GM12878 (cell line): ENCODE results near the gene DTNBP1.

Experiments
- ATF2 ChIP-seq: IDR thresholded peaks from 2 replicates; pipeline ENCODE4 v1.6.1; 2012; ENCODE audit warnings: low read length, inconsistent platforms
- CTCF ChIP-seq, 3 experiments: IDR thresholded peaks in 2 of 3; conservative IDR thresholded peaks in 1 of 3; 2 replicates each; pipeline ENCODE4 v1.5.1; 2011; ENCODE audit warnings: low read depth in 3 of 3, low read length in 3 of 3, mild to moderate bottlenecking in 3 of 3, control low read depth in 2 of 3, moderate library complexity in 2 of 3, inconsistent platforms in 1 of 3, mixed read lengths in 1 of 3; ENCODE audit not compliant: control insufficient read depth in 2 of 3, insufficient read depth in 1 of 3; ENCODE audit errors: extremely low read depth in 1 of 3
- ESRRA ChIP-seq: IDR thresholded peaks from 2 replicates; pipeline ENCODE4 v1.6.1; 2012; ENCODE audit warnings: mild to moderate bottlenecking, low read length, improper control_type of control experiment
- JUND ChIP-seq: IDR thresholded peaks from 2 replicates; pipeline ENCODE4 v1.6.1; 2012; ENCODE audit warnings: low read depth, mild to moderate bottlenecking, low read length, improper control_type of control experiment, moderate library complexity
- MAX ChIP-seq: IDR thresholded peaks from 2 replicates; pipeline ENCODE4 v1.6.1; 2012; ENCODE audit warnings: low read depth, low read length, improper control_type of control experiment
- MYC ChIP-seq: IDR thresholded peaks from 2 replicates; pipeline ENCODE4 v1.6.1; 2011; ENCODE audit warnings: mild to moderate bottlenecking, low read length, moderate library complexity, inconsistent platforms; ENCODE audit not compliant: insufficient read depth, insufficient replicate concordance, insufficient read length, severe bottlenecking
- POLR2A ChIP-seq: IDR thresholded peaks from 2 replicates; pipeline ENCODE4 v1.6.1; 2011; ENCODE audit warnings: low read depth, mild to moderate bottlenecking, low read length
- RB1 ChIP-seq: fragments of 450-650 bp; formaldehyde crosslinking; IDR thresholded peaks from 2 replicates; pipeline ENCODE4 v1.6.1; 2017; ENCODE audit warnings: mild to moderate bottlenecking, borderline replicate concordance
- TCF12 ChIP-seq: IDR thresholded peaks from 2 replicates; pipeline ENCODE4 v1.6.1; 2011; ENCODE audit warnings: low read depth, mild to moderate bottlenecking, low read length

GRCh38 chr6:15681946-15682345 lies 19.1 kb upstream of the DTNBP1 start:
- TF ChIP-seq ESRRA (no peak), MAX (no peak), CTCF (IDR thresholded peaks at IDR 0.05 in 2 of 3, conservative IDR thresholded peaks at IDR 0.05 in 1 of 3; ENCODE audit: control insufficient read depth in 2 of 3, extremely low read depth in 1 of 3, insufficient read depth in 1 of 3, low read depth in 3 of 3, low read length in 3 of 3) (no peak), MYC (no peak), POLR2A (no peak), TCF12 (no peak), RB1 (no peak), JUND (no peak), ATF2 (no peak)
